Peyer's patch (tissue), 4 donors: ENCODE data around the gene UBQLN1. TPM values are rescaled to one million over a fixed set of nuclear protein-coding genes. Genes with fewer than 3 reads are reported as not detected.
"Not testable (repeated sequence)": the region's sequence is repeated elsewhere in the genome, so short reads cannot be mapped to it uniquely, and the experiment has no call there.

ENCODE experiments used
- DNase-seq, 3 donors: peaks; one replicate each; pipeline ENCODE4 v3.0.0-alpha.2; 2017 to 2019
- H3K27ac ChIP-seq, 4 donors: fragments of 200-600 bp; sonication (generic); one replicate each; pipeline ENCODE4 v1.5.1; 2016 to 2019
- H3K27me3 ChIP-seq, 2 donors: fragments of 200-600 bp; sonication (generic); one replicate each; pipeline ENCODE4 v1.5.1; 2019
- H3K36me3 ChIP-seq, 3 donors: fragments of 200-600 bp; sonication (generic); one replicate each; pipeline ENCODE4 v1.5.1; 2016 to 2019
- H3K4me1 ChIP-seq, 4 donors: fragments of 200-600 bp; sonication (generic); one replicate each; pipeline ENCODE4 v1.5.1; 2016 to 2019
- H3K4me3 ChIP-seq, 4 donors: fragments of 200-600 bp; sonication (generic); 1 replicate in 3 of 4; 2 replicates in 1 of 4; pipeline ENCODE4 v1.5.1; 2016 to 2019; ENCODE audit warnings: mild to moderate bottlenecking in 1 of 4
- H3K9me3 ChIP-seq, 4 donors: fragments of 200-600 bp; sonication (generic); one replicate each; pipeline ENCODE4 v1.5.1; 2016 to 2019; ENCODE audit warnings: mild to moderate bottlenecking in 1 of 4
- POLR2A ChIP-seq, 2 donors: fragments of 450-650 bp; IDR thresholded peaks; one replicate each; pipeline ENCODE4 v1.5.1; 2017; ENCODE audit warnings: antibody characterized with exemption in 2 of 2, mild to moderate bottlenecking in 2 of 2, moderate library complexity in 2 of 2
- total RNA-seq, 4 donors: library from RNA; depleted of rRNA; stranded (reverse); fragments of >200 nt; gene quantifications; one replicate each; pipeline ENCODE4 v1.1.0, GENCODE V29; 2016
- TF ChIP-seq, protein P1 (sequence below), 6 experiments: fragments of 450-650 bp in 4 of 6; fragments of 200-600 bp in 2 of 6; sonication (generic) in 1 of 6; IDR thresholded peaks; one replicate each; pipeline ENCODE4 v1.5.1; 2017 to 2019; ENCODE audit warnings: antibody characterized with exemption in 6 of 6, mild to moderate bottlenecking in 3 of 6, moderate library complexity in 1 of 6

The UBQLN1 gene
- total RNA-seq: 100 to 1,000 TPM in 2 of 4 donors, 10 to 100 TPM in 2; 65.3 to 117 (median 94.9) TPM

DNA sequence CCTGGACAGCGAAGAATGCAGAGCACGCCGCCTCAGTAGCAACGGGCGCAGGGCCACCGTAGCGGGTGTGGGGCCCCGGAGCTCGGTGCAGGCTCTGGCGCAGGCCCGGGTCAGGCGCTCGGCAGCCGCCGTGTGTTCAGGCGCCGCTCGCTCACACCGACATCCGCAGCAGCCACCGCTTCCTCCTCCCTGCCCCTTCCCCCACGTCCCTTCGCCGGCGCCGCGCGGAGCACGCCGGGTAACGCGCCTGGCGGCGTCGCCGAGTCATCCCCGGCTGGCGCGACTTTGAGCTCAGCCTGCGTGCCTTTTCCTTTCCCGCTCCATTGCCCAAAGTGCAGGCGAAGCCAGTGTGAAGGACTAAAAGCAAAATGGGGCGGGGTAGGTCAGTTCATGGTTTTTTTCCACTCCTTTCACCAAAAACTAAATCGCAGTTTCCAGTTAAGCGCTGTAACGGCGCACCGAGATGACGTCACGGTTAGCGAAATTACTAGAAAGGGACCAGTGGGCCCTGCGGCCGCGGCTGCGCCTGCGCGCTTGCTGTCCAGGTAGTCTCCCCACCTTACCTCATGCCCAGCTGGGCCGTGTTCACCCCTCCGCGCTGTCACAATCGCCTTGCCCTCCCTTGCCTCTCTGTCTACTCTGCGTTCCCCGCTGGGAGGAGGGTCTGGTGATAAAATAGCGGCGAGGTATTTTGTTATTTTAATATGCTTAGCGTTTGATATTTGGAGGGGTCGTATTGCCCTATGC is at the start of gene UBQLN1:
Gene UBQLN1, minus strand, starts transcription at position 191 of the 747 bp plus-strand sequence. CDS start 279 bp downstream, outside the sequence.
- peak; percentile 94 to 98 (median 94) for DNase-seq
- H3K4me1 ChIP-seq: peaks cover 0 to 21% (median 2%) of the 10 kb centered on the region in 4 donors
- peak within 1 kb of the TSS; percentile 93 to 99 (median 97) for H3K27ac ChIP-seq
- H3K36me3 ChIP-seq: no peaks in the 10 kb centered on the region
- H3K27me3 ChIP-seq: no peaks in the 10 kb centered on the region
- H3K9me3 ChIP-seq: no peaks in the 10 kb centered on the region
- H3K4me3 ChIP-seq: peak within 1 kb of the TSS; percentile 69 to 90 (median 84)
- TF ChIP-seq, protein P1, sequence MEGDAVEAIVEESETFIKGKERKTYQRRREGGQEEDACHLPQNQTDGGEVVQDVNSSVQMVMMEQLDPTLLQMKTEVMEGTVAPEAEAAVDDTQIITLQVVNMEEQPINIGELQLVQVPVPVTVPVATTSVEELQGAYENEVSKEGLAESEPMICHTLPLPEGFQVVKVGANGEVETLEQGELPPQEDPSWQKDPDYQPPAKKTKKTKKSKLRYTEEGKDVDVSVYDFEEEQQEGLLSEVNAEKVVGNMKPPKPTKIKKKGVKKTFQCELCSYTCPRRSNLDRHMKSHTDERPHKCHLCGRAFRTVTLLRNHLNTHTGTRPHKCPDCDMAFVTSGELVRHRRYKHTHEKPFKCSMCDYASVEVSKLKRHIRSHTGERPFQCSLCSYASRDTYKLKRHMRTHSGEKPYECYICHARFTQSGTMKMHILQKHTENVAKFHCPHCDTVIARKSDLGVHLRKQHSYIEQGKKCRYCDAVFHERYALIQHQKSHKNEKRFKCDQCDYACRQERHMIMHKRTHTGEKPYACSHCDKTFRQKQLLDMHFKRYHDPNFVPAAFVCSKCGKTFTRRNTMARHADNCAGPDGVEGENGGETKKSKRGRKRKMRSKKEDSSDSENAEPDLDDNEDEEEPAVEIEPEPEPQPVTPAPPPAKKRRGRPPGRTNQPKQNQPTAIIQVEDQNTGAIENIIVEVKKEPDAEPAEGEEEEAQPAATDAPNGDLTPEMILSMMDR (IDR thresholded peaks at IDR 0.05): peak in 2 of 6 experiments; percentile 25 to 28
- peak; percentile 89 to 91 for TF ChIP-seq POLR2A (IDR thresholded peaks at IDR 0.05)

DNA sequence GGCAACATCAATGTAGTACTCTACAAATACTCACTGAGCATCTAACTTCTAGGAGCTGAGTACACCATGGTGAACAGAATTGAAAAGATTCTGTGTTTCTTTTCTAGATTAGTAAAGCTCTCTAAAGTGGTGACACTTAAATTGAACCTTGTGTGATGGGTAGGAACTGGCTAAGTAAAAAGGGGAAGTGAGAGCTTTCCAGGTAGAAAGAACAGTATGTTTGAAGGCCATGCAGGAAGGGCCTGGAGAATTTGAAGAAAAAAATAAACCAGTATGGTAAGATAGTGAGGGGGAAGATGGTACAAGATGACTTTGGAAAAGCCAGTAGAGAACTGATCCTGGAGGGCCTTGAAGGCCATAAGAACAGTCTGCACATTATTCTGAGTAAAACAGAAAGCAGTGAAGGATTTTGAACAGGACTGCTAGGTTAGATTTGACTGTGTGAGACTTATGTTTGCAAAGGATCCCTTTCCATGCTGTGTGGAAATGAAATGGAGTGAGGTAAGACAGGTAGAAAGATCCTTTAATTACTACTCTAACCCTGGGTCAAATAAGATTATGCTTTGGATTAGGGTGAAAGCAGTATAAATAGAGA is 46.7 kb upstream of the UBQLN1 start:
- DNase-seq: no peak
- Histone ChIP-seq H3K9me3 (no peaks in the 10 kb centered on the region), H3K27ac (no peak overlapping the region), H3K4me1 (no peaks in the 10 kb centered on the region), H3K36me3 (no peaks in the 10 kb centered on the region), H3K27me3 (no peaks in the 10 kb centered on the region), H3K4me3 (no peak overlapping the region)
- no peak for TF ChIP-seq POLR2A (IDR thresholded peaks at IDR 0.05)
- TF ChIP-seq, protein P1 (IDR thresholded peaks at IDR 0.05): no peak

DNA sequence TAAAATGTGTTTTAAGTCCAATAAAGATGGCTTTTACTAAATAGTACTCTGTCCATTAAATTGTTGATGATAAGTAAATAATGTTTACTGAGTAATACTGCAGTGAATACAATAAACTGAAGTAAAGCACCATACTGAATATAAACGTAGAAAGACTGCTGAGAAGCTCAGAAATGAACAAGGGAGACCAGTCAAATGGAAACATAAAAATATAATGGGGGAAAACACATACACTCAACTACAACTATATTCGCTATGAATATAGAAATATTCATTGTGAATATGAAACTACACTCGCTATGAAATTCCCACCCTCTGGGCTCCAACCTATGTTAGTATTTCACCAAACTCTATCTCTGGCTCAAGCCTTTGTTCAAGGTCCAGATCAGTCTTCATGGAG is 41.9 kb upstream of the UBQLN1 start:
- H3K27ac ChIP-seq: no peak overlapping the region
- no peaks in the 10 kb centered on the region for H3K36me3 ChIP-seq
- no peaks in the 10 kb centered on the region for H3K27me3 ChIP-seq
- H3K4me1 ChIP-seq: no peaks in the 10 kb centered on the region
- no peak for DNase-seq
- H3K4me3 ChIP-seq: no peak overlapping the region
- TF ChIP-seq POLR2A (IDR thresholded peaks at IDR 0.05): no peak
- TF ChIP-seq, protein P1 (IDR thresholded peaks at IDR 0.05): no peak
- no peaks in the 10 kb centered on the region for H3K9me3 ChIP-seq

DNA sequence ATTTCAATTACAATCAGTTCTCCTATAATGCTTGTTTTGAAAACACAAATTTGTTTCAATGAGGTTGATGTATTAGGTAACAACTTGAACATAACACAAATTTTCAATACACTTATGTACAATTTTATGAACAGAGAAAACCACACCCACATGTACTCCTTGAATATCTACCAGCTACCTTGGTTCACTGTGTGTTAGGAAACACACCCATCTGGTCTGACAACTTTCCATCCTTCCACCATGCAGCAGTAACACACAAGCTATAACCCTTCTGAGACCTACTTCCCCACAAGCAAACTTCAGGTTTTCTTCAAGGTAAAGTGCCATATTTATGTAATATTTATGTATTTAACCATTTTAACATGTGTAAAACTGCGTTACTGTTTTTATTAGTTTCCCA is 36.4 kb upstream of the UBQLN1 start:
- Histone ChIP-seq H3K36me3 (no peaks in the 10 kb centered on the region), H3K27me3 (no peaks in the 10 kb centered on the region), H3K9me3 (no peaks in the 10 kb centered on the region), H3K4me3 (no peak overlapping the region), H3K27ac (no peak overlapping the region), H3K4me1 (no peaks in the 10 kb centered on the region)
- TF ChIP-seq, protein P1 (IDR thresholded peaks at IDR 0.05): no peak
- TF ChIP-seq POLR2A (IDR thresholded peaks at IDR 0.05): no peak
- DNase-seq: no peak

DNA sequence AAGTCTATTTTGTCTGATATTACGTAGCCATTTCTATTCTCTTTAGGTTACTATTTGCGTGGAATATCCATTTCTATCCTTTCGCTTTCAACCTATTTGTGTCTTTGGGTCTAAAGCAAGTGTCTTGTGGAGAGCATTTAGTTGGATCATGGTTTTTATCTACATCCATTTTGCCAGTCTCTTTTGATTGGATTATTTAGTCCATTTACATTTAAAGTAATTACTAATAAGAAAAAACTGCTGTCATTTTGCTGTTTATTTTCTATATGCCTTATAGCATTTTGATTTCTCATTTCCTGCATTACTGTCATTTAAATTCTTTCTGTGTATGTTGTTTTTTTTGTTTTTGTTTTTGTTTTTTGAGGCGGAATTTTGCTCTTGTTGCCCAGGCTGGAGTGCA is 26.0 kb upstream of the UBQLN1 start:
- H3K36me3 ChIP-seq: no peaks in the 10 kb centered on the region
- no peaks in the 10 kb centered on the region for H3K27me3 ChIP-seq
- no peak for DNase-seq
- no peak overlapping the region for H3K4me3 ChIP-seq
- no peaks in the 10 kb centered on the region for H3K4me1 ChIP-seq
- H3K9me3 ChIP-seq: no peaks in the 10 kb centered on the region
- TF ChIP-seq, protein P1 (IDR thresholded peaks at IDR 0.05): no peak
- no peak for TF ChIP-seq POLR2A (IDR thresholded peaks at IDR 0.05)
- no peak overlapping the region for H3K27ac ChIP-seq

DNA sequence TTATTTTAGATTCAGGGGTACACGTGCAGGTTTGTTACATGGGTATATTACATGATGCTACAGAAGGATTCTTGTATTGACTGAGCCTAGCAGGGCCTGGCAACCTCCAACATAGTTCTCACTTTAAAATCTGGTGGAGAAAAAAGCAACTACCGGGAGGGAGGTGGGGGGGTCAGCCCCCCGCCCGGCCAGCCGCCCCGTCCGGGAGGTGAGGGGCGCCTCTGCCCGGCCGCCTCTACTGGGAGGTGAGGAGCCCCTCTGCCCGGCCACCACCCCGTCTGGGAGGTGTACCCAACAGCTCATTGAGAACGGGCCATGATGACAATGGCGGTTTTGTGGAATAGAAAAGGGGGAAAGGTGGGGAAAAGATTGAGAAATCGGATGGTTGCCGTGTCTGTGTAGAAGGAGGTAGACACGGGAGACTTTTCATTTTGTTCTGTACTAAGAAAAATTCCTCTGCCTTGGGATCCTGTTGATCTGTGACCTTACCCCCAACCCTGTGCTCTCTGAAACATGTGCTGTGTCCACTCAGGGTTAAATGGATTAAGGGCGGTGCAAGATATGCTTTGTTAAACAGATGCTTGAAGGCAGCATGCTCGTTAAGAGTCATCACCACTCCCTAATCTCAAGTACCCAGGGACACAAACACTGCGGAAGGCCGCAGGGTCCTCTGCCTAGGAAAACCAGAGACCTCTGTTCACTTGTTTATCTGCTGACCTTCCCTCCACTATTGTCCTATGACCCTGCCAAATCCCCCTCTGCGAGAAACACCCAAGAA is 21.0 kb upstream of the UBQLN1 start:
- not testable (repeated sequence) for H3K27ac ChIP-seq, H3K4me1 ChIP-seq, H3K9me3 ChIP-seq, DNase-seq, H3K4me3 ChIP-seq, H3K36me3 ChIP-seq, H3K27me3 ChIP-seq
